ENCODE measurements around the gene NPAS3.

GRCh38 chr14:33254861-33255395, 316.2 kb downstream of the NPAS3 start:
- no peak for TF ChIP-seq CTCF (IDR thresholded peaks at IDR 0.05)
- no peak for TF ChIP-seq POLR2A (IDR thresholded peaks at IDR 0.05)
